ENCODE results near the gene EFCAB5.

DNA sequence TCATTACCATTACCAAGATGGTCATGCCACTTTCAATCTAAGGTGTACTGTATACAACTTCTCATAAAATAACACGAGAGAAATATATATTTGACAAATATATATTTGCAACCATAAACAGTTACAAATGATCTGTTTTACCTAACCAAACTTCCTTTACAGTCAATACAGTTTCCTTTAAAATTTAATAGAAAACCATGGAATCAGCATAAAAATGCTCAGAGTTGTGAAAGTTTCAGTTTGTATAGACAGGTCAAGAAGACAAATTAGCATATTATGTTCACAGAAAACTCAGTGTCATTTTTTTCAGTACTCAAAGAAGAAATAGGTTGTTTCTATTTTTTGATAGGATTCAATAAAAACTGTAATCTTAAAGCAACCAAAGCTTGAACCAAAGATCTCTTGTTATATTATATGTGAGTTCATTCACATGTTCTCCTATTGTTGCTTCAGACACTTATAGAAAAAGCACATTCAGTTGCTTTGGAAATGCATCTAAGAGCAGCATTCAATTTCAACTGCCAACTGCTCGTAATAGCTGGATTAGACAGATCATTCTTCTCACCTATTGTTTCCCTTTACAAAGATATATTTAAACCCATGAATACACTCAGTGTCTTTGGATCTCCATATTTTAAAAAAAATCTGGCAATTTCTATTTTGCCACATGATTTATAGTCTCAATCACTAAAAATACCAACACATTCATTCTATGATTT lies 26.5 kb upstream of the EFCAB5 start:
- TF ChIP-seq, protein P1, sequence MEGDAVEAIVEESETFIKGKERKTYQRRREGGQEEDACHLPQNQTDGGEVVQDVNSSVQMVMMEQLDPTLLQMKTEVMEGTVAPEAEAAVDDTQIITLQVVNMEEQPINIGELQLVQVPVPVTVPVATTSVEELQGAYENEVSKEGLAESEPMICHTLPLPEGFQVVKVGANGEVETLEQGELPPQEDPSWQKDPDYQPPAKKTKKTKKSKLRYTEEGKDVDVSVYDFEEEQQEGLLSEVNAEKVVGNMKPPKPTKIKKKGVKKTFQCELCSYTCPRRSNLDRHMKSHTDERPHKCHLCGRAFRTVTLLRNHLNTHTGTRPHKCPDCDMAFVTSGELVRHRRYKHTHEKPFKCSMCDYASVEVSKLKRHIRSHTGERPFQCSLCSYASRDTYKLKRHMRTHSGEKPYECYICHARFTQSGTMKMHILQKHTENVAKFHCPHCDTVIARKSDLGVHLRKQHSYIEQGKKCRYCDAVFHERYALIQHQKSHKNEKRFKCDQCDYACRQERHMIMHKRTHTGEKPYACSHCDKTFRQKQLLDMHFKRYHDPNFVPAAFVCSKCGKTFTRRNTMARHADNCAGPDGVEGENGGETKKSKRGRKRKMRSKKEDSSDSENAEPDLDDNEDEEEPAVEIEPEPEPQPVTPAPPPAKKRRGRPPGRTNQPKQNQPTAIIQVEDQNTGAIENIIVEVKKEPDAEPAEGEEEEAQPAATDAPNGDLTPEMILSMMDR (conservative IDR thresholded peaks at IDR 0.05; ENCODE audit: low read depth, low read length), result no peak
- TF ChIP-seq EZH2phosphoT487 (IDR thresholded peaks at IDR 0.05; ENCODE audit: borderline replicate concordance, low read length), result no peak
